GM19351 (cell line): ENCODE data around the gene RNF207.

ENCODE experiments used
- ATAC-seq: cut with Tn5 transposase; IDR thresholded peaks from one replicate; pipeline ENCODE4 v1.9.1; 2021; ENCODE audit warnings: mild to moderate bottlenecking, moderate library complexity; ENCODE audit not compliant: unreplicated experiment

RNF207 gene

DNA sequence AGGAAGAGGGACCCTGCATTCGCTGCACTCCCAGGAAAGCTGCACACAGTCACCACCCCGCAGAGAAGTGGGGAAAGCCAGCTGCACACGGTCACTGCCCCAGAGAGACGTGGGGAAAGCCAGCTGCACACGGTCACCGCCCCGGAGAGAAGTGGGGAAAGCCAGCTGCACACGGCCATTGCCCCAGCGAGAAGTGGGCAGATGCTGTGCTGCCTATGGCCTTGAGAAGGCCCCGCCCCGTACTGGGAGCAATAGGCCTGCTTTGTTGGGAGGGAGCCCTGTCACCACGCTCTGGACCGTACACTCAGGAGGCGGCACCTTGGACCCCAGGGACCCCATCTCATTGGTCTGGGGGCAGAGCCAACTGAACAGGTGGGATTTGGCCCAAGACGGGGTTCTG is 59.2 kb downstream of the RNF207 start:
- ATAC-seq = no peak

- ATAC-seq = no peak
Measured at GRCh38 chr1:6266641-6267040, 60.7 kb downstream of the RNF207 start.

- no peak for ATAC-seq
Measured at GRCh38 chr1:6267686-6268322, 61.9 kb downstream of the RNF207 start.

GRCh38 chr1:6268415-6268814 is 62.5 kb downstream of the RNF207 start:
- no peak for ATAC-seq

GRCh38 chr1:6269296-6269695 is 63.4 kb downstream of the RNF207 start:
- ATAC-seq = no peak

GRCh38 chr1:6269720-6270400 is 63.9 kb downstream of the RNF207 start:
- no peak for ATAC-seq

DNA sequence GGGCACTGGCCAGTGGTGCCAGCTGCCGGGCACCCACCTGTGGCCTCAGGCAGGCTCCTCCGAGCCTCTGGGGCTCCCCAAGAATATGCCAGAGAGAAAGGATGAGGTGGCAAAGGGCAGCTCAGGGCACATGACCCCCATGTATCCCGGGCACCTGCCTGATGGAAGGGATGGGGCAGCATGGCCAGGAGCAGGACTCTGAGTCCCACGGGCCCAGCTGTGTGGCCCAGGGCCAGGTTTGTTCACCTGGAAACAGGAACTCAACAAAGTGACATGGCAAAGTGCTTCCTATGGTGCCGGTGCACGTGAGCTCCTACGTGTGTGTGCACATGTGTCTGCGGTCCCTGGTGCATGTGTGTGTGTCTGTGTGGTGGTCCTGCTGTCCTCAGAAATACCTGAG is 64.5 kb downstream of the RNF207 start:
- no peak for ATAC-seq
